ENCODE measurements around the gene NDUFV1.

Gene NDUFV1

GRCh38 chr11:67627441-67627811, 20.7 kb downstream of the NDUFV1 start:
- no peak overlapping the region for H3K4me3 ChIP-seq (ENCODE audit: low read length)
- TF ChIP-seq CTCF (IDR thresholded peaks at IDR 0.05; ENCODE audit: insufficient read depth, low read depth, low read length, missing control alignments): no peak
- no peak for DNase-seq (ENCODE audit: low read depth)

- no peak for TF ChIP-seq CTCF (IDR thresholded peaks at IDR 0.05; ENCODE audit: insufficient read depth, low read depth, low read length, missing control alignments)
- H3K4me3 ChIP-seq (ENCODE audit: low read length): no peak overlapping the region
- no peak for DNase-seq (ENCODE audit: low read depth)
Measured at GRCh38 chr11:67627812-67628624, 21.3 kb downstream of the NDUFV1 start.

- no peak for TF ChIP-seq CTCF (IDR thresholded peaks at IDR 0.05; ENCODE audit: insufficient read depth, low read depth, low read length, missing control alignments)
- no peak overlapping the region for H3K4me3 ChIP-seq (ENCODE audit: low read length)
- no peak for DNase-seq (ENCODE audit: low read depth)
Measured at GRCh38 chr11:67628710-67629385, 22.1 kb downstream of the NDUFV1 start.

GRCh38 chr11:67629386-67630227, 22.9 kb downstream of the NDUFV1 start, which contains the start of gene NUDT8:
Gene NUDT8, minus strand, starts transcription at chr11:67629937. Its CDS starts 26 bp downstream, at chr11:67629911.
- peak; percentile 85 for DNase-seq (ENCODE audit: low read depth)
- peak; percentile 72 for TF ChIP-seq CTCF (IDR thresholded peaks at IDR 0.05; ENCODE audit: insufficient read depth, low read depth, low read length, missing control alignments)
- H3K4me3 ChIP-seq (ENCODE audit: low read length): peak within 1 kb of the TSS; percentile 57

GRCh38 chr11:67630228-67630942, 23.6 kb downstream of the NDUFV1 start:
- H3K4me3 ChIP-seq (ENCODE audit: low read length): peak overlapping the region; percentile 57
- peak; percentile 61 for TF ChIP-seq CTCF (IDR thresholded peaks at IDR 0.05; ENCODE audit: insufficient read depth, low read depth, low read length, missing control alignments)
- DNase-seq (ENCODE audit: low read depth): peak; percentile 98

- DNase-seq (ENCODE audit: low read depth): no peak
- no peak for TF ChIP-seq CTCF (IDR thresholded peaks at IDR 0.05; ENCODE audit: insufficient read depth, low read depth, low read length, missing control alignments)
- peak overlapping the region; percentile 57 for H3K4me3 ChIP-seq (ENCODE audit: low read length)
Measured at GRCh38 chr11:67630943-67631331, 24.2 kb downstream of the NDUFV1 start.

Measured in epithelial cell of esophagus (primary cell).